ENCODE measurements around the gene TBC1D9B. TPM values are rescaled to one million over a fixed set of nuclear protein-coding genes. Genes with fewer than 3 reads are reported as not detected.
A peak's percentile ranks its signal among the peaks of the same experiment; 100 is the strongest.

TBC1D9B gene
- total RNA-seq, 4 donors from 2014 or later: 58.8 to 2,513 (median 108) TPM

- peak overlapping the region; percentile 59 to 66 for H3K27ac ChIP-seq
- H3K27me3 ChIP-seq: no peaks in the 10 kb centered on the region
- no peak overlapping the region for H3K4me3 ChIP-seq
- H3K9me3 ChIP-seq: no peaks in the 10 kb centered on the region
- TF ChIP-seq POLR2A (IDR thresholded peaks at IDR 0.05) (no peak), CTCF (IDR thresholded peaks at IDR 0.05) (no peak)
- DNase-seq: peak in 1 of 2 donors; percentile 58
- intact Hi-C loops (cut with DNase I; ENCODE audit: low total_unique reads): no loop called here
- no peaks in the 10 kb centered on the region for H3K36me3 ChIP-seq
- H3K4me1 ChIP-seq: peaks cover 0 to 7% of the 10 kb centered on the region in 2 donors
These were observed 31.7 kb downstream of the TBC1D9B start for GRCh38 chr5:179875741-179876609.

GRCh38 chr5:179874536-179875292 lies 33.0 kb downstream of the TBC1D9B start:
- Histone ChIP-seq H3K4me3 (no peak overlapping the region), H3K9me3 (no peaks in the 10 kb centered on the region), H3K27ac (peak overlapping the region; percentile 55 to 59), H3K27me3 (no peaks in the 10 kb centered on the region), H3K36me3 (no peaks in the 10 kb centered on the region), H3K4me1 (peaks cover 0 to 7% of the 10 kb centered on the region in 2 donors)
- intact Hi-C loops (cut with DNase I; ENCODE audit: low total_unique reads): no loop called here
- no peak for TF ChIP-seq CTCF (IDR thresholded peaks at IDR 0.05)
- DNase-seq: no peak

- peaks cover 0 to 7% of the 10 kb centered on the region in 2 donors for H3K4me1 ChIP-seq
- H3K9me3 ChIP-seq: no peaks in the 10 kb centered on the region
- H3K36me3 ChIP-seq: no peaks in the 10 kb centered on the region
- H3K27me3 ChIP-seq: no peaks in the 10 kb centered on the region
- peak overlapping the region in 1 of 2 donors; percentile 55 for H3K27ac ChIP-seq
- DNase-seq: no peak
- TF ChIP-seq CTCF (IDR thresholded peaks at IDR 0.05) (no peak), POLR2A (IDR thresholded peaks at IDR 0.05) (no peak)
- no peak overlapping the region for H3K4me3 ChIP-seq
- intact Hi-C loops (cut with DNase I; ENCODE audit: low total_unique reads): no loop called here
These were observed 33.6 kb downstream of the TBC1D9B start for GRCh38 chr5:179874136-179874535.

- TF ChIP-seq CTCF (IDR thresholded peaks at IDR 0.05): no peak
- no peak for DNase-seq
- no peaks in the 10 kb centered on the region for H3K36me3 ChIP-seq
- intact Hi-C loops (cut with DNase I; ENCODE audit: low total_unique reads): no loop called here
- peaks cover 0 to 7% of the 10 kb centered on the region in 2 donors for H3K4me1 ChIP-seq
- H3K27ac ChIP-seq: peak overlapping the region; percentile 55 to 57
- H3K27me3 ChIP-seq: no peaks in the 10 kb centered on the region
- no peak overlapping the region for H3K4me3 ChIP-seq
- H3K9me3 ChIP-seq: no peaks in the 10 kb centered on the region
These were observed 34.0 kb downstream of the TBC1D9B start for GRCh38 chr5:179873588-179874110.

Measured in uterus (tissue), 4 donors.